GM18498 (cell line): ENCODE data around the gene SCN1A.
A peak's percentile ranks its signal among the peaks of the same experiment; 100 is the strongest.
"Not testable (repeated sequence)": the region's sequence is repeated elsewhere in the genome, so short reads cannot be mapped to it uniquely, and the experiment has no call there.

Source experiments
- ATAC-seq: cut with Tn5 transposase; IDR thresholded peaks from one replicate; pipeline ENCODE4 v1.9.1; 2021; ENCODE audit warnings: mild to moderate bottlenecking, moderate library complexity; ENCODE audit not compliant: unreplicated experiment

Gene SCN1A

DNA sequence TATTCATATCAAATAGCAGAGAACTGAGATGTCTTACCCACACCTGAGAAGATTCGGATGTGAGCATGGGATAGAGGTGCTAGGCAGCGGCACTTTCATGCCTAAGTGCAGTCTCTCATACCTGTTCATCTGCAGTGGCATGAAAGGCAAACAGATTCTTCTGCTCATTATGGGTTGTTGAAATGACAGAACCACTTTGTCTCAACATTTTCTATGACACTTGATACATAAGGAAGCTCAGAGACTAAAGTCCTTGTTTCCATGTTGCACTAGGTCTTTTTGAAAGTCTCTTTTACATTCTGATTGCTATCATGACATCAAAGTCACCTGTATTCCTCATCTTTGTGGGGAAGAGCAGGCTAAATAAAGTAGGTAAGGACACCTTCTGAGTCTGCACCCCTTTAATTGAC is 8.0 kb upstream of the SCN1A start:
- ATAC-seq: no peak

DNA sequence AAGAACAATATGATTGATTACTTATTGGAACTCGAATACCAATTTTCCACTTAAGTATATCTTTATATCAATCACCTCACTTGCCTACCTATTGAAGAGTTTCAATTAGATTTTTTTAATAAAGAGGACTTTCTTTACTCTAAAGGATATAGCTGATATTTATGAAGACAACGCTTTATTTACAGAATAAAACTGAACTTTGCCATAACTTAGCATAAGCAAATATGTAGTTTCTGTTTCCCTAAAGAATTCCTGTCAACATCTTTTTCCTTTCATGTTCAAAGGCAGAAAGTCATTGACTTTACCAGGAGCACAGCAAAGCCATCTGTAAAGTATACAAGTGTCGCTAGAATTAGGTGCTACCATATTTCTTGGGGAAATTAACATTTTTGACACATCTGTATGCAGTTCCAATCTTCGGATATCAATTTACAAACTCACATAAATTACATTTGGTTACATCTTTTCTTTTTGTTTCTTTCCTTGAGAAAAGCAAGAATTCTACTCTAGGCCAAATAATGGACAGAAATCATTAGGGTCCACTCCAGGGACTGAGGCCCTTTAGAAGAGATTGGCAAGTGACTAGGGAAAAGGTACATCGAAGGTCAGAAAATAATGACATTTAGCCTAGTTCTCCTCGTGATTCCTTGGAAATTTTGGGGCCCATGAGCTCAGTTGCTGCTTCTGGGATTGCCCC is 7.5 kb upstream of the SCN1A start:
- ATAC-seq: no peak

DNA sequence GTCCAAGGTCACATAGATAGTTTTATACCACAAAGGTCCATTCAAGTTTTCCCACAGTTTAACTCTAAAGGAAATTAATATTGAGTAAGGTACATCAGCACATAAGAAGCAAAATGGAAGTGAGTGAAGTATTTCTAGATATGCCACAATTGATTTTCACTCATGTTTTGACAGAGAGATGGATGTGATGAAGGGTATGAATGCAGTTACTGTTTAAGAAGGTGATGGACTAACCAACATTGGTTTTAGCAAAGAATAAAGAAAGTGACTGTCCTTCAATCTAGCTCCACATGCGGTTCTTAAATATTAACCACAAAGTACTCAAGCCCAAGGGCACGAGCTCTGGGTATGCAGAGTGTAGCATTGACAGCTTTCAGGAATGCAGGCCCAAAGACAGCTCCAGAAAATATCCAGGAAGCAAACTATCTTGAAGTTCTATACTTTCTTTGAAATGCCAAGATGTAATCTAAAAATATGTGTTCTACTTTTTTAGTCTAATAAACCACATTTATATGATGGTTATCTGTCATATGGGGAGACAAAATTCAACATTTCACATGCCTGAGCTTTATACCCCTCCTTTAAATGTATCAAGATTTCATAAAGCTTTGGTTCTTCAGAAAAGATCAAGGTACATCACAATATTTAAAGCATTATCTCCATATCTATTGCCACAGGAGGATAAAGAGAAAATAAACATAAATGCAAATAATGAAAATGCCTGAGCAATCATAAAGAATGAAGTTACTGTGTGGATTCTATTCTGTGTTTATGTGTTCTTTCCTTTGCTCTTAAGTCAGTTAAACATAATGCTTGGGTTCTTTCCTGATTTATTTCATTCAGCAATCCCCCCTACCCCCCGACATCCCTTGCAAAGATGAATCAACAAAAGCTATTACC is 6.7 kb upstream of the SCN1A start:
- no peak for ATAC-seq

DNA sequence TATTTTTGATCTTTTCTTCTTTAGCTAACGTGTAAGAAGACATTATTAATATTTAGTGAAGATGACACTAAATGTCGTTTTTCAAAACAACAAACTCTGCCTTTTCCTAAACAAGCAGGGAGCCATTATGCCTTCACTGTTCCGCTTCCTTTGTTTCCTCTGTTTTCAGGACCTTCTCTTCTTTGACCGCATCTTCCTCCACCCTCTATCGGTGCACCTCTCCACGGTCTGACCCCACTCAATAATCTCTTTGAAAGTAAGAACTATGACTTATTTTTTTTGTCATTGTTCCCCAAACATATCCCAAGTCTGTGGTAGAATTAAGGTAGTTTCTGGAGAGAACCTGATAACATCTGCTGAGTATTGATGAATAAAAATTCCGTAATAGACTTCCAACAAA is 5.8 kb upstream of the SCN1A start:
- ATAC-seq: no peak

DNA sequence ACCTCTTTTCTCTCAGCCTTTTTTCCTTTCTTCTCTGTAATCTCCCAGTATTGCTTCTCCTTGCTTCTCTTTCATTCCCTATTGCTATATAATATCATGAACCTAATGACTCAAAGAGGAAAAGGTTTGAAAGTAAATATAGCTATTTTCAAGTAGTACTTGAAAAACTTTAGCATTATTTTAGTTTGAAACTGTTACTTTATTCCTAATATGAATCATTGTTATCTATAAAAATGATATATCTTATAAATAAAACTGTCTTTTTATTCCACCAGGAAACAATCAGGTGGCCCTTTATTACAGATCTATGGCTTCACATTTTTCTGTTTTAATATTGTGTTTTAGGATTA is 311 bp upstream of the SCN1A start:
- ATAC-seq: no peak

DNA sequence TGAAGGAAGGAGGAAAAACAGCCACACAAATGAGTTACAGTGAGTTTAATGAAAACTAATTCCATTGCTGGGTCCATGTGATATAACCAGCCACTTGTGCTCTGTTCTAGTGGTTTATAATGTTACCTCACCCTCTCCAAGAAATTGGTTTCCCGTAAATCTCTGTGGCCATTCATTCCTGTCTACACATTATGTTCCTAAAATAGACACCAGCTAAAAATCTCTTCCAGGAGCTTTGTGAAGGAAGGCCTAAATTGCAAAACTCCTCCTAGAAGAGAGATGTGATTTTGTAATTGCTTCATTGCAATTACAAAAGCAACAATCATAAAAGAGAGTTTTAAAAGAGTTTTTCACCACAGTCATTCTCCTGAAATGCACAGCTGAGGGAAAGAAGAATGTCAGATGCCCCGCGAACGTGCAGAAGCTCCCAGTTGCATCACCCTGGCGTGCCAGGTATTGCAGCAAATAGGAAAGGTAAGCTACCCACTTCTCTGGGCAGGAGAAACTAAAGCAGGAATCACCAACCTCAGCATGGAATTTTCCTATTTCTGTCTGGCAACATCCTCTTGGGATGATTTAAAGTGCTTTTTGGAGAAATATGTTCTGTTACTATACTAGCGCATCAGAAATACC is 1.7 kb downstream of the SCN1A start:
- ATAC-seq: no peak

DNA sequence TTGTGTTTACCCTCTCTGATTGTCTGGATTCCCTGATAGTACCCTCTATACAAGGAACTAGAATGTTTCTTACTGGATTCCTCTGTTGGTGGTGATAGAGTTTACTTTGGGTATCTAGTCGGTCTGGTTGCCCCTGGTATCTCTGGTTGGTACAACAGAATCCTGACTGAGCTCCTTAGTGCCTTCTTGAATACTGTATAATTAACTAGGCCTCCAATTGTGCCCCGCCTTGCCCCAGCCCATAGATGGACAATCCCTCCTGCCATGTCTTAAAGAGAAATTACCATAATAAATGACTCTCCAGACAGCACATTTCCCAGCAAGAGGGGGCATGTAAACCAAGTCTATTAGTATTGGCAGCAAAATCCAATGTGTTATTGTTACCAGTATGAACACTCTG is 2.3 kb downstream of the SCN1A start:
- ATAC-seq: no peak

DNA sequence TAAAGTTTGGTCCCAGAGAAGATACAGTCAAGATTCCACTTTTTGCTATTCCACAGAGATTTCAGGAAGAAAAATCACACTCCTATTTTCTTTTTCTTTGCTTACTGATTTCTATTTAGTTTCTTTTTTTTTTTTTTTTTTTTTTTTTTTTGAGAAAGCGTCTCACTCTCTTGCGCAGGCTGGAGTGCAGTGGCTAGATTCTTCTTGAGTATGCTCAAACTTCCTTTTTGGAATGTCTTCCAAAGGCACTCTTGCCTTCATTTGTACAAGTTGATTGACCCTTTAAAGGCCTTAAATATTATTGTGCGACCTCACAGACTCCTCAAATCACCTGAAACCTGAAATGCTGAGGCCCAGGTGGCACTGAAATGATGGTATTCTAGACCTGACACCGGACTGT is 9.6 kb downstream of the SCN1A start:
- ATAC-seq: no peak

DNA sequence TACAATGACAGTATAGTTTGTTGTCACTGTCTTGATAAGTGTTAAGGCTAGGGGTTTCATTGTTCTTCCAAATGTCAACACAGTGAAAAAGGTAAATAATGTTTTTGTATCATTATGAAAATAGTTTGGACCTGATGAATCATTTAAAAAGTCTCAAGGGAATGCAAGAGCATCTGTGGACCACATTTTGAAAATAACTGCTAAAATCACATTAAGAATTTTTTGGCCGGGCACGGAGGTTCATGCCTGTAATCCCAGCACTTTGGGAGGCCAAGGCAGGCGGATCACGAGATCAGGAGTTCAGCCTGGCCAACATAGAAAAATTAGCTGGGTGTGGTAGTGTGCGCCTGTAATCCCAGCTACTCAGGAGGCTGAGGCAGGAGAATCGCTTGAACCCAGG is 10.3 kb downstream of the SCN1A start:
- no peak for ATAC-seq

DNA sequence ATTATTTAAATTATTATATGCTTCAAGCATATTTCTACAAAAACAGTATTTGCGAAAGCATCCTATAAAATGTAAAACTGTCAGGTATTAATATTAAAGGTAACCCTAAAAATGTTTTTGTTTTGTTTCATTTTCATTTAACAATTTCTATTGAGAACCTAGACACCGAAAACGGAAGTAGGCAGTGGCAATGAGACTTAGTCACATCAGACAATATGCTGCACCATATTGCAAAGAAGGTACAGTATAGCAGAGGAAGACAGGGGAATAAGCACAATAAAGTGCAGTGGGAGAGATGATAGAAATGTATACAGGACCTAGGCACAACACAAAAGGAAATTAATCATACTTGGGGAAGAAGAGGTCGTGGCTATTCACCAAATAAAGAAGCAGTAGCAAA is 12.2 kb downstream of the SCN1A start:
- peak; percentile 78 for ATAC-seq

DNA sequence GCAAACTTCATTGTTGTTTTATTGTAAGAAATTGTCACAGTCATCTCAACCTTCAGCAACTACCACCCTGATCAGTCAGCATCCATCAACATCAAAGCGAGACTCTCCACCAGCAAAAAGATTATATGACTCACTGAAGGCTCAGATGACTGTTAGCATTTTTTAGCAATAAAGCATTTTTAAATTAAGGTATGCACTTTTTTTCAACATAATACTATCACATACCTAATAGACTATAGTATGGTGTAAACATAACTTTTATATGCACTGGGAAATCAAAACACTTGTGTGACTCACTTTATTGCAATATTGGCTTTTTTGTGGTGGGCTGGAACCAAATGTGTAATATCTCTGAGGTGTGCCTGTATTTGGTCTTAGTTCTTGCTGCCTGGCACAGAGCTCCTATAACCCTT is 15.6 kb downstream of the SCN1A start:
- no peak for ATAC-seq

DNA sequence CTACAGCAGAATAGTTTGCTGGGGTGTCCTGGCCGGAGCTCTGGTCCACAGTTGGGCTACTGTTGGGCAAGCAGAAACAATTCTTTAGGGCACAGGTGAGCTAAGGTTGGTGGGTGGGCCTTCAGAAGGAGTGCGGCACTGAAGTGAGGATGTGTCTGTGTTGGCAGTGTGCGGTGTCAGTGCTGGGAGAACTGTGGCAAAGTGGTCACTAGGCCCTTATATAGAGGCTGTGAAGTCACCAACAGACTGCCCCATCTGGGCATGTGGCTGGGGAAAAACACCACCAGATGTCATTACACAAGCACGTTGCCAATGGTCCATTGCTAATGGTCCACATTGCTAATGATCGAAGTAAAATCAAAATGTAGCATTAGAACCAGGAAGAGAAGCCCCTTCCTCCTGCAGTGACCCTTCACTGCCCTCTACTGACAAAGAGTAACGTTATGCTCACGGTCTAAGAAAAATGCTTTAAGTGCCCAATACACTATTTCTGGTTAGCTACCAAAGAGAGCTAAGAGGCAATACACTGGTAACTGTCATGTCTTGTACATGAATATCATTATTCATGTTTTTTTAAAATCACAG is 21.3 kb downstream of the SCN1A start:
- no peak for ATAC-seq

DNA sequence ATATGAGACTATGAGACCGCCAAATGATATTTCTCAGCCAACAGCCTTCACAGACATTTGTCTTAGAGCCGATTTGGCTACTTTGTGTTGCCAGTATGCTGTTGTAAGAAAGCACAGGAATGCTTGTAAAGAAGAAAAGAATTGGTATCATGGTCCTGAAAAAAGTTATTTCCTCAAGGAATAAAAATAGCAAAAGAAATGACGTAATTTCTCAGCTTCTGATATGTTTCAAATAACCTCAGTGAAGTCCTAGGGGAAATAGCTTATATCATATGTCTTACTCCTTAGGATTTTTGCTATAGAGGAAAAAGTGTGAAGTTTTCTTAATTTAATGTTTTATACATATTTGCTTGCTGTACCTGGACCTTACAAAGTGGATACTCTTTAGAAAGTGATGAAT is 23.0 kb downstream of the SCN1A start:
- ATAC-seq: no peak

DNA sequence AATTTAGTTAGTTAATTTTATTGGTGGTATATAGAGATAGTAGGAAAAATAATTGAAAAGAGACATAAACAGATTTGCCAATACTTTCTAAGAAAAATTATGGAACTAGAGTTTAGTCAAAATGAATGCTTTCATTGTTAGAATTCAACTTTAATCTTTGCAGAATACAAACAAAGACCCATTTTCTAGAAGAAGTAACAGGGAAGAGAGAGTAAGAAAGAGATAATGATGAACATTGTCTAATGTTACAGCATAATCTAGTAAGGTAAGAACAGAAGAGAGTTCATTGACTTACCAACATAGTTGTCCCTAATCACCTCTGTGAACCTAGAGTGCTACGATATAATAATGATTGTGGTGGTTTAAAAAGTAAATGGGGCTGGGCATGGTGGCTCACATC is 23.7 kb downstream of the SCN1A start:
- ATAC-seq: no peak

DNA sequence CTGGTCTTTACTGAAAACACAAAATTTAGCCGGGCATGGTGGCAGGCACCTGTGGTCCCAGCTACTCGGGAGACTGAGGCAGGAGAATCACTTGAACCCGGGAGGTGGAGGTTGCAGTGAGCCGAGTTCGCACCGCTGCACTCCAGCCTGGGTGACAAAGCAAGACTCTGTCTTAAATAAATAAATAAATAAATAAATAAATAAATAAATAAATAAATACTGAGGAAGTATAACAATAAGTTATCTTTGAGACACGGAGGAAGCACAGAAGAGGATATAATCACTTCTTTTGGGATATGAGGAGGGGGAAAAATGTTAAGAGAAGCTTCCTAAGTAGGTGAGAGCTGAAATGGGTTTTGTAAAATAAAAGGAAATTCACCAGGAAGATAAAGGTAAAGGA is 24.5 kb downstream of the SCN1A start:
- not testable (repeated sequence) for ATAC-seq

DNA sequence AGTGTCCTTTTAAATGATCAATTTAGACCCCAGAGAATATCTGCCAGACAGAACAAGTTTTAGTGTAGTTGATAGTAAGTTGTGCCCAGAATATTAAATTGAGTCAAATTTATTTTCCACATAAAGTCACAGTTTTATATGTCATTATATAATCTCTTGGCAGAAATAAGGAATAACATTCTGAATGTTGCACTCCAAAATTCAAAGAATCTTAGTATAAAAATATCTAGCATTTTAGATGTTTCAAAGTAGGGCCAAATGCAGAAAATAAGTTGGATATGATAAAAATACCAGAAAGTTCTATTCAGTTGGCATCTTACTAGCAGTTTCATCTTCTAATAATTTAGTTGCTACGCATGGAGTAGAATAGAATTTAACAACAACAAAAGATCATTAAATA is 33.5 kb downstream of the SCN1A start:
- no peak for ATAC-seq

DNA sequence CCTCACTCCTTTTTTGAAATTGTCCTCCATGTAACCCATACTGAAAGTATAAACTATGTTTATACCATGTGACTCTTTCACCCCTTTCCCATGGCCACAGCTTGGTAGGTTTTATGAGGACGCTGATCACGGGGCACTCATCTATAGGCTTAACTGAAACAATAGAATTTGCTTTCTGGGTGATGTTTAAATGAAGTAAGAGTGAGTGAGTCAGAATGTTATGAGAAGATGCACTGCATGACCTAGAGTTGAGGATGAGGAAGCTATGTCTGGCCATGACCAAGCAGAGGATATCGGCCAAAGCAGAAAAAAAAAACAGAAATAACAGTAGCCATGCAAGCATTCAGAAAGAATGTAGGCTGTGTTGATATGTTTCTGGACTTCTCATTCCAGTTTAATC is 34.9 kb downstream of the SCN1A start:
- ATAC-seq: no peak

DNA sequence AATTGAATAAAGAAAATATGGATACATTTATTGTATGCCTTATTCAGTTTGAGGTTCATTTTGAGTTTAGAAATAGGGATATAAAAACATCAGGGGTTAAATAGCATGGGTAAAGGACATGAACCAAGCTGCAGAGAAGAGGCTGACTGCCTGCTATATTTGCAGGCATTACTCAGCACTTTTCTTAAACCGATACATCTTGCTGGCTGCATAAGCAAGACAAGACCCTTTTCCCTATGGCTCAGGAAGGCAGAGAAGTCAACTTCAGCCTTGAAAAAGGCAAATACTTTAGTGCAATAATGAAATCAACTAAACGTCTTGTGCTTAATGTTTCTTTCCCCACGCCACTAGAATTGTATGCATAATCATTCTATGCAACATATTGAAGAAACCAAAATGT is 36.4 kb downstream of the SCN1A start:
- ATAC-seq: no peak

DNA sequence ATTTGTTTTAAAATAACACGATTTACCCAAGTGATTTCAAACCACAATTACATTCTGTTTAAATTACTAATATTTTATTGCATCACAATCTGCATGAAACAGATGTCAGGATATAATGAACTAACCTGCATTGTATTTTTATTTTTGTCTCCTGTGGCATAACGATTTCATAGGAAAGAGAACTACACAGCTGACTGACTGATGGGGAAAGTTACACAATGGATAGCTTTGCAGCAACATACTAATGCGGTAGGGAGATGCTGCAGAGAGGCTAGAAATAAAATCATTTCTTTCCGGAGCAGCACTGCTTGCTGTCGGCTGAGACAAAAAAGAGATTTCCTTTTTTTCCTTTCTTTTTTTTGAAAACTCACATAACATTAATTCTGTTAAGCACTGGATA is 36.9 kb downstream of the SCN1A start:
- no peak for ATAC-seq

DNA sequence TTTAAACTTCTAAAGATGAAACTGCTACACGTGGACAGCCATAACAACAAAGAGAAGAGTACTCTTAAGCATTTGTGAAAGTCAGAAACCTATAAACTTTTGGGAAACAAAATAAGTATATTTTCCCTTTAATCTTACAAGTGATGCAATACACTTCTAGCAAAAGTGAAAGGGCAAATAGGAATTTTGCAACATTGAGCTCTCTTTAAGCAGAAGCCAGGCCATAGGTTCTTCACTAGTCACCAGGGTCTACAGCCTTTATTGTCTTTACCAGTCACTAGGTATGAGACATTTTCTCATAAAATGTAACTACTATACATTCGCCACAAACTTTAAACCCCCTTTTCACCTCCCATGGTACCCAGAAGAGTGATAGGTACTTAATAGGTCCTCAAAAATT is 37.5 kb downstream of the SCN1A start:
- ATAC-seq: no peak

DNA sequence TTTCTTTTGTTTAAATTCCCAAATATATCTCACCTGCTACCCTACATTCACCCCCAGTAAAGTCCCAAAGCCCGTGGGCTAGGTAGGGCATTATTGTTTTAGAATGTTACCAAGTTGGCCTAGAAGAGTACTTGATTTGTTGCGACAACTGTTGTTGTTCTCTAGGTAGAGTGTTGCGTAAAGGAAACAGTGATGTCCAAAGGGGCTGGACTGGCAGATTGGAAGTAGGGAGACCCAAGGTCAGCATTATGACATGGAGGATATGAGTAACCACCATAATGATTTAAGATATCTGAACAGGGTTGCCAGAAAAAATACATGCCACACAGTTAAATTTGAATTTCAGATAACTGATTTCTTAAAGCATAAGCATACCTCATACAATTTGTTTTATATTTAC is 39.2 kb downstream of the SCN1A start:
- ATAC-seq: no peak

DNA sequence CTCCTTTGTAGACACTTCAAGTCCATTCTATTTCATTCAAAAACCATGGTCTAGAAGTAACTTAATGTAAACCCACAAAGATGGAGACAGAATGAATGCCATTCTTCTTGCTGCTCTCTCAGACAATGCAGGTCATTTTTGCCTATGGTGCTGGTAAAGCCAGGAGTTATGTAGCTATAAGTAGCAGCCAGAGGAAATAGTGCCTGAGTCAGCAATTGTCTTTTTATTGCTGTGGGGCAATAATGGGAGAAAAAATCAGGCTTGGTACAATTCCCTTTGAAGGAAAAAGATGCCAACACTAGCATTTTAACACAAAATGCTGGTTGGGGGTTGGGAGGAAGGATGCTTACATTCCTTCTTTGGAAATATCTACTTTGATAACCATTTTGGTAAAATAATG is 43.5 kb downstream of the SCN1A start:
- ATAC-seq: no peak
